ENCODE data around the gene CCDC146. TPM values are rescaled to one million over a fixed set of nuclear protein-coding genes. Genes with fewer than 3 reads are reported as not detected.

CCDC146 gene
- total and polyA plus RNA-seq, 2 of the 13 experiments (the other 11 are each of a cell fraction or from before 2014, with no cell fraction given) = 2.4 to 4.1 TPM

- TF ChIP-seq BCLAF1 (IDR thresholded peaks at IDR 0.05) (no peak), ZNF674 (CRISPR knock-in tag; IDR thresholded peaks at IDR 0.05; ENCODE audit: low read depth) (no peak), ATF1 (CRISPR knock-in tag; IDR thresholded peaks at IDR 0.05) (no peak), ZNF850 (CRISPR knock-in tag; conservative IDR thresholded peaks at IDR 0.05) (no peak)
Measured at GRCh38 chr7:77223261-77223660, 100.8 kb downstream of the CCDC146 start (continued).

- no peaks in the 10 kb centered on the region for H3K36me3 ChIP-seq (replicated peaks in 1 of 2; ENCODE audit: control insufficient read depth in 1 of 2, insufficient read depth in 2 of 2, low read length in 2 of 2)
- H3K4me1 ChIP-seq (ENCODE audit: insufficient read depth, low read length) = peaks cover 12% of the 10 kb centered on the region; the same call in 1 of the 2 replicates
- no peak overlapping the region for H3K4me3 ChIP-seq (replicated peaks in 1 of 3; ENCODE audit: insufficient read depth in 1 of 3, low read depth in 2 of 3, low read length in 3 of 3)
- POLR2A ChIA-PET = no interaction called here
- ATAC-seq = no peak
- no peak for FAIRE-seq
- no peak for DNase-seq (ENCODE audit: low spot score)
- H3K27ac ChIP-seq (ENCODE audit: extremely low read length, insufficient read depth, low read length) = no peak overlapping the region
- in situ Hi-C loops (cut with HindIII; ENCODE audit: extremely low pct_ligation_motif_present, low pct_unique_long_range_greater_than_20kb) (no loop called here), intact Hi-C loops (cut with micrococcal nuclease; ENCODE audit: unreplicated experiment) (no loop called here)
- H3K9me3 ChIP-seq (ENCODE audit: low read length) = no peaks in the 10 kb centered on the region
- no peak overlapping the region for H3K4me2 ChIP-seq (ENCODE audit: low read depth, low read length)
- H3K27me3 ChIP-seq (ENCODE audit: control insufficient read depth in 1 of 2, insufficient read depth in 2 of 2, low read length in 2 of 2) = no peaks in the 10 kb centered on the region
- 95% methylated on average over 1 of the region's 1 CpG for WGBS (ENCODE audit: low lambda C conversion rate)
- no peak overlapping the region for H3K9ac ChIP-seq (ENCODE audit: insufficient read depth, low read depth, low read length)
- CTCF ChIA-PET (ENCODE audit: low intra/inter-chr PET ratio, low total read pairs) = no interaction called here
- H3K79me2 ChIP-seq (ENCODE audit: insufficient read depth, low read length) = no peaks in the 10 kb centered on the region
- no peak overlapping the region for H2AFZ ChIP-seq (ENCODE audit: low read length)
- no TSS peak for BruUV-seq (replicated peaks)
- no peaks in the 10 kb centered on the region for H4K20me1 ChIP-seq (ENCODE audit: insufficient read depth, low read length)
- TF ChIP-seq SRY (CRISPR knock-in tag; IDR thresholded peaks at IDR 0.05) = no peak
- TF ChIP-seq CBFB (CRISPR knock-in tag; IDR thresholded peaks at IDR 0.05) = no peak
- no peak for TF ChIP-seq GZF1 (CRISPR knock-in tag; IDR thresholded peaks at IDR 0.05)
- no peak for TF ChIP-seq ZNF512 (CRISPR knock-in tag; IDR thresholded peaks at IDR 0.05)
- TF ChIP-seq FOXO4 (CRISPR knock-in tag; conservative IDR thresholded peaks at IDR 0.05) = no peak
- TF ChIP-seq FOXC1 (CRISPR knock-in tag; IDR thresholded peaks at IDR 0.05; ENCODE audit: borderline replicate concordance) = no peak
- no peak for TF ChIP-seq CHD2 (IDR thresholded peaks at IDR 0.05; ENCODE audit: low read depth, low read length)
- no peak for TF ChIP-seq CENPBD1 (CRISPR knock-in tag; IDR thresholded peaks at IDR 0.05; ENCODE audit: borderline replicate concordance, low read depth)
- TF ChIP-seq ATF7-NPFF (CRISPR knock-in tag; IDR thresholded peaks at IDR 0.05; ENCODE audit: low read depth) = no peak
- no peak for TF ChIP-seq TP53 (CRISPR knock-in tag; conservative IDR thresholded peaks at IDR 0.05)
- TF ChIP-seq PHB2 (IDR thresholded peaks at IDR 0.05; ENCODE audit: partially characterized antibody) = no peak
- no peak for TF ChIP-seq SRSF9 (IDR thresholded peaks at IDR 0.05; ENCODE audit: borderline replicate concordance, insufficient read depth, low read depth, low read length, poor library complexity, severe bottlenecking)
- TF ChIP-seq HMGA1 (CRISPR knock-in tag; conservative IDR thresholded peaks at IDR 0.05) = no peak
Measured at GRCh38 chr7:77226357-77226839, 104.0 kb downstream of the CCDC146 start.
